Activated T-cell treated with anti-CD3 and anti-CD28 coated beads for 24 hours (primary cell): Measurements from ENCODE around the gene ACCS.

Experiments
- DNase-seq: peaks from one replicate; pipeline ENCODE4 v3.0.0-alpha.2; 2020; ENCODE audit warnings: low read depth

Gene ACCS

GRCh38 chr11:44090539-44090938, 24.5 kb downstream of the ACCS start:
- no peak for DNase-seq

- DNase-seq, result peak; percentile 76
Observed at GRCh38 chr11:44094260-44094868, 28.3 kb downstream of the ACCS start.

DNA sequence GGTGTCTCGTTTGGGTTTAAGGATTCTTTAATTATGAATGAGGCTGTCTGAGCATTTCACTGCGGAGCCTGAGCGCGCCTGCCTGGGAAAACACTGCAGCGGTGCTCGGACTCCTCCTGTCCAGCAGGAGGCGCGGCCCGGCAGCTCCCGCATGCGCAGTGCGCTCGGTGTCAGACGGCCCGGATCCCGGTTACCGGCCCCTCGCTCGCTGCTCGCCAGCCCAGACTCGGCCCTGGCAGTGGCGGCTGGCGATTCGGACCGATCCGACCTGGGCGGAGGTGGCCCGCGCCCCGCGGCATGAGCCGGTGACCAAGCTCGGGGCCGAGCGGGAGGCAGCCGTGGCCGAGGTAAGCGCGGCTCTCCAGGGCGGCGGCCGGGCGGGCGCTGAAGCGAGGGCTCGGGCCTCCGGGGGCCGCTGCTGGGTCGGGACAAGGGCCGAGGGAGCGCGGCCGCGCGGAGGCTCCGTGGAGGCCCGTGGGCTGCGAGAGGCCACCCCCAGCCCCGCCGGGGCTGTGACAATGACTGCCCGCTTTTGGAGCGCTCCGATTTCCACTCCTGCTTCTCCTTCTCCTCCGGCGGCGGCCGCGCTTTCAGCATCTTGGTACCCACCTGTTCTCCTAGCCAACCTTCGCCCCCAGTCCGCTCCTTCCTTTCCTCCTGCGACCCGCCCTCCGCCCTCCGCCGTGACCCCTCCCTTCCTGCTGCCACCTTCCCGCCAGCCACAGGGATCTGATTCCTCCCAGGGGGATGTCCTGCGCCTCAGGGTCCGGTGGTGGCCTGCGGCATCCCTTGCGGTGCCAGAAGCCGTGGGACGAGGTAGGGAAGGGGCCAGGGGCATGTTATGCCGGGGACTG, 29.7 kb downstream of the ACCS start, which contains the start of gene EXT2:
Gene EXT2, plus strand, starts transcription at position 173 of the 854 bp plus-strand sequence. CDS start 12,035 bp downstream, outside the sequence.
- peak; percentile 78 for DNase-seq

- DNase-seq, result no peak
Observed at GRCh38 chr11:44096360-44097185, 30.5 kb downstream of the ACCS start.

- DNase-seq, result no peak
Observed at GRCh38 chr11:44097821-44098220, 31.8 kb downstream of the ACCS start.

GRCh38 chr11:44101098-44101497, 35.0 kb downstream of the ACCS start:
- no peak for DNase-seq

- no peak for DNase-seq
Observed at GRCh38 chr11:44104481-44105294, 38.6 kb downstream of the ACCS start.

DNA sequence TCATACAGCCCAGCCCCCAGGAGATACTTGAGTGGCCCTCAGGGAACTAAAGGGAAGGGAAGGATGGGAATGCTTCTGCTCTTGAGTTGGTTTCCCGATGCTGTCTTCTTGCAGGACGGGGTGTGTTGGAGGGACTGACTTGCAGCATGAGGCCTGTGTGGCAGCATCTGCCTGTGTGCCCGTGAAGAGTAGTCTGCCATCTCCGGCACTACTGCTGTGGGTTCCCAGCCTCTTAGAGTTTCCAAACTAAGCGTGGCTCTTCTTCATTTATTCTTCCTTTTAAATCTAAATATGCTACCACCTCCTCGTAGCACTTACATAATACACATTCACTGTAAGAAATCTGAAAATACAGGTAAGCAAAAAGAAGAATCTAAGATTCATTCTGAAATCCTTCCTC, 42.2 kb downstream of the ACCS start:
- no peak for DNase-seq

GRCh38 chr11:44110231-44110679, 44.2 kb downstream of the ACCS start:
- DNase-seq, result peak; percentile 46

GRCh38 chr11:44112091-44112821, 46.2 kb downstream of the ACCS start:
- no peak for DNase-seq

DNA sequence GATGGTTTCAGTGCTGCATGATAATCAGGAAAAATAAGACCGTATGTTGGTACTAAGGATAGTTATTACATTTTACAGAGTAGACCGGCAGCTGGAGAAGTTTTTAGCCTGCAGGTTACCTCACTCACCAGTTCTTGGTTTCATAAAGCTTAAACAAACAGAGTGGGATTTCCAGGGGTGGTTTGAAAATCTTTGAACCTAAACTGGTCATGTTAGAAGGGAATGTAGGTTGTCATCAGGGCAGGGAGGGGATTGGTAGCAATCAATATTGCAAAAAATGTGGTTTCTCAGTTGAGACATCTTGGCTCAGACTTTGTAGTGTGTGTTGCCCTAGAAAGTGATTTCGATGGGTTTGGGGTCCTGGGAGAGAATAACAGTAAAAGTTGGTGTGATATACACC, 46.9 kb downstream of the ACCS start:
- DNase-seq, result no peak

DNA sequence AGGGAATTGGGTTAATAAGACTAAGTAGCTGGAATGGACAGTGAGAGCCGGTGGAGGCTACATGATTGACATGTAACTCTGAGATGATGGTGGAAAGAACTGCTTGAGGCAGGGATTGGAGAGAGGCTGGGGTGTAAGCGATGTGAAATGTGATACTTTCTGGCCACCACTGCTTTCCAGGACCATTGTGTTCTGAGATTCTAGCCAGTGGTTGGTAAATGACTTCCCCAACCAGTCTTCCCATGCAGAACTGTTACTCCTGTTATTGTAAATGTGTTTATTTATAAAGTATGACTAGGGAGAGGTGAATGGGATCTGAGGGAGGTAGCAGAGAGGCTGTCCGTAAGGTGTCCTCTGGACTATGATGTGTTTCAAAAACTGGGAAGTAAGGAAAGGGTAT, 47.5 kb downstream of the ACCS start:
- no peak for DNase-seq

DNA sequence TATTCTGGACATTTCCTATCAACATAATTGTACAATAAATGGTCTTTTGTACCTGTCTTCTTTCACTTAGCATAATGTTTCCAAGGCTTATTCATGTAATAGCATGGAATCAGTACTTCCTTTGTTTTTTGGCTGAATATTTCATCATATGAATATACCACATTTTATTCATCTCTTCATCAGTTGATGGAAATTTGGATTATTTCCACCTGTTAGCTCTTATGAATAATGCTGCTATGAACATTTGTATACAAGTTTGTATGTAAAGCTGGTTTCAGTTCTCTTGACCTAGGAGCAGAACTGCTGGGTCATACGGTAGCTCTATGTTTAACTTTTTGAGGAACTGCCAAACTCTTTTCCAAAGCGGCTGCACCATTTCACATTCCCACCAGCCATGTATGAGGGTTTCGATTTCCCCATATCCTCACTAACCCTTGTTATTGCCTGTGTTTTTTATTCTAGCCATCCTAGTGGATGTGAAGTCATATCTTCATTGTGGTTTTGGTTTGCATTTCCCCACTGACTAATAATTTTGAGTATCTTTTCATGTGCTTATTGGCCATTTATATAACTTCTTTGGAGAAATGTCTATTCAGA, 50.3 kb downstream of the ACCS start:
- no peak for DNase-seq

- DNase-seq, result no peak
Observed at GRCh38 chr11:44120169-44120568, 54.1 kb downstream of the ACCS start.

GRCh38 chr11:44125598-44125997, 59.5 kb downstream of the ACCS start:
- no peak for DNase-seq

DNA sequence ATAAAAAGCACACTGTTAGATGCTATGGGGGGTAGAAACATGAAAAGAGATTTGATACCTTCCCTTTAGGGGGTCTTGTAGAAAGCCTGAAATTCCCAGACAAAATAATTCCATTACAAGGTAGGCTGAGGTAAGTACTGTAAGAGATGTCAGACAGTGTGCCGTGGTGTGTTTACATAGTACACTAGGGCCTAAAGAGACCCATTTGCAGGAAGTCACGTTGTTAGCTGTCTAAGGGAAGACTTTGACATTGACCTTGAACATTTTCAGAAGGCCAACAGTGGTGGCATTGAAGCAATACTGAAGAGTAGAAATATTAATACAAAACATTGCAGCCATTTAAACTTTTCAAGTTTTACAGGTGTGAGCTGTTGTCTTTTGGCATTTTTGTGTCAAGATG, 60.2 kb downstream of the ACCS start:
- no peak for DNase-seq

GRCh38 chr11:44127130-44127529, 61.1 kb downstream of the ACCS start:
- no peak for DNase-seq

DNA sequence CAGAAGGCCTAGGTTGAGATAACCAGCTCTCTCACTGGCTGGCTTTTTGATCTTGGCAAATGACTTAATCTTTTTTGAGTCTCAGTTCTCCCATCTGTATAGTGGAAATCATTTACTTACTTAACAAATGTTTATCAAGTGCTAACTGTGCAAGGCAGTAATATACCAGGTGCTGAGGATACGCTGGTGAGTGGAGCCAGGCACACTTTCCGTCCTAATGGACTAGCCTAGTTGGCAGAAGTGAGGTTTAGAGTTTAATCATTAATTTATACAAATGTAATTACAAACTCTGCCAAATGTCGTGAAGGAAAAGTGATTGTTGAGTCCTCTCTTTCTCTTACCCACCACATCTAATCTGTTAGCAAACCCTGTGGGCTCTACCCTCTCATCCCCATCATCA, 62.7 kb downstream of the ACCS start:
- no peak for DNase-seq

DNA sequence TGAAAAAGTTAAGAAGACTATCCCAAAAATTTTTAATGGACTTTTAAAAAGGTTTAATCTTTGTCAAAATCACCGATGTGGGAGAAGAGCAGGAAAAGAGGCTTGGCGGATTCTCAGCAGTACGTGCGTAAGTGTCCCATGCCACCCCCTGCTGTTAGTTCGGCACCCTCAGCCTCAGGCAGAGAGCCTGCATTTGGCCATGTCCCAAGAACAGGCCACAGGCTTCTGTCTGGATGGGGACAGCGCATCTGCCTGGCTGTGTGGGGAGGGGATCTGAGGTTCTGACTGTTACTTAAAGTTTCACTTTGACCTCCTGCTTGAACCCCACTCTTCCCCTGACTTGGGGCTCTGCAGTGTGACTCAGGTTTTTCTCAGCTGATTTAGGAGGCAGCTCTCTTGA, 64.7 kb downstream of the ACCS start:
- no peak for DNase-seq

GRCh38 chr11:44133335-44133946, 67.4 kb downstream of the ACCS start:
- no peak for DNase-seq
